Activated CD8-positive, alpha-beta T cell treated with anti-CD3 and anti-CD28 coated beads for 36 hours (primary cell): ENCODE data around the gene TNFRSF1A. TPM values are rescaled to one million over a fixed set of nuclear protein-coding genes. Genes with fewer than 3 reads are reported as not detected.
A peak's percentile ranks its signal among the peaks of the same experiment; 100 is the strongest.

Experiments
- ATAC-seq: fragments of 200-7000 bp; cut with Tn5 transposase; one replicate; pipeline ENCODE4 v1.10.0; 2021; ENCODE audit warnings: mild to moderate bottlenecking, moderate library complexity
- CTCF ChIA-PET: fragments of 350-600 bp; sonication (Branson Sonifier 250); formaldehyde crosslinking; loops from one replicate; lab custom pipeline; 2021; ENCODE audit warnings: antibody characterized with exemption; lab: Charles Lee
- POLR2A ChIA-PET: fragments of 350-600 bp; sonication (Branson Sonifier 250); formaldehyde crosslinking; loops from one replicate; lab custom pipeline; 2021; ENCODE audit warnings: antibody characterized with exemption; lab: Charles Lee
- DNase-seq: peaks from one replicate; pipeline ENCODE4 v3.0.0-alpha.2; 2020
- H3K27ac Mint-ChIP-seq: one replicate; pipeline ENCODE4 v1.8.0; 2021; ENCODE audit warnings: mild to moderate bottlenecking, mixed read lengths
- H3K27me3 Mint-ChIP-seq: one replicate; pipeline ENCODE4 v1.8.0; 2021; ENCODE audit warnings: mixed read lengths
- H3K36me3 Mint-ChIP-seq: one replicate; pipeline ENCODE4 v1.8.0; 2021; ENCODE audit warnings: low read depth, mixed read lengths
- H3K4me1 Mint-ChIP-seq: one replicate; pipeline ENCODE4 v1.8.0; 2021; ENCODE audit warnings: low read depth, mixed read lengths
- H3K4me3 Mint-ChIP-seq: one replicate; pipeline ENCODE4 v1.8.0; 2021; ENCODE audit warnings: mild to moderate bottlenecking, moderate library complexity, mixed read lengths
- H3K9me3 Mint-ChIP-seq: one replicate; pipeline ENCODE4 v1.8.0; 2021; ENCODE audit warnings: mixed read lengths
- CTCF ChIP-seq: fragments of 200-600 bp; IDR thresholded peaks from one replicate; pipeline ENCODE4 v1.8.0; 2022; ENCODE audit warnings: antibody characterized with exemption, mild to moderate bottlenecking
- intact Hi-C: fragments of 100-400 bp; cut with micrococcal nuclease; formaldehyde crosslinking; loops from one replicate; pipeline ENCODE4 v1.10.0; 2022
- total RNA-seq, 2 experiments: library from RNA; stranded (reverse); gene quantifications; one replicate each; pipeline ENCODE4 v1.2.3, GENCODE V29; 2021

TNFRSF1A gene
- total RNA-seq, 2 experiments from 2014 or later = 40.6 TPM

- H3K27me3 Mint-ChIP-seq = peaks cover 14% of the 10 kb centered on the region
Measured at GRCh38 chr12:6382371-6382770, 40.5 kb upstream of the TNFRSF1A start.

DNA sequence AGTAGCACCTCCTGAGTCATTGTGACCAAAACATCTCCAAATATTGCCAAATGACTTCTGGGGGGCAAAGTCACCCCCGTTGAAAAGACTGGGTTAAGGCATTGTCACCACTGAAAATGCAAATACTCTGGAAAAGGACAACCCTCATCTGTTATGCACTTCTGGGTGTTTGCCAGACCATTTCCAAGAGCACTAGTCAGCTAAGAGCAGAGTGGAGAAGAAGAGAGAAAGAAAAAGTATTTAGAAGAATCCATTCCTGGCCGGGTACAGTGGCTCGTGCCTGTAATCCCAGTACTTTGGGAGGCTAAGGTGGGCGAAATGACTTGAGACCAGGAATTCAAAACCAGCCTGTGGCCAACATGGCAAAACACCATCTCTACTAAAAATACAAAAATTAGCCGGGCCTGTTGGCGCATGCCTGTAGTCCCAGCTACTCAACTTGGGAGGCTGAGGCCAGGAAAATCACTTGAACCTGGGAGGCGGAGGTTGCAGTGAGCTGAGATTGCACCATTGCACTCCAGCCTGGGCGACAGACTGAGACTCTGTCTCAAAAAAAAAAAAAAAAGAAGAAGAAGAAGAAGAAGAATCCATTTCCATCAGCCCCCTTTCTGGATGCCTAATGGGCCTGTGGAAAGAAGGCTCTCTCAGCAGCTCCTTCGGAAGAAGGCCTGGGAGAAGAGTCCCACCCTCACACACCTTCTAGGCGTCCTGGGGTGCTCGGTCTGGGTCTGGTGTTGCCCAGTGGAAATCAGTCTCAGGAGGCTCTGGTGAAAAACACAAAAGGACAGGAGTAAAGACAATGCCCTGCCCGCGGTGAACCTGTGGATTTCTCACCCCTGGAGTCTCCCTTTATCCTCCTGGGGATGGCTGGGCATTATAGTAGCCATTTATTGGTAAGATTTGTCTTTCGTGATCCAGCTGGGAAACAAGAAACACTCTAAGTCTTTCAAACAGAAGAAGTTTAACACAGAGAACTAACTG, 38.6 kb upstream of the TNFRSF1A start:
- H3K4me1 Mint-ChIP-seq = peaks cover 23% of the 10 kb centered on the region
- no peak for TF ChIP-seq CTCF
- ChIA-PET POLR2A (interaction anchor here (0.6 to 1.2 kb wide), 2 partner anchors 80 to 1825 kb away, joined by 3 to 5 read pairs; no protein-coding TSS in a partner anchor), CTCF (interaction anchor here (0.8 kb wide), 1 partner anchor 24 kb away, joined by 3 read pairs; no protein-coding TSS in a partner anchor)
- DNase-seq = no peak
- no peak overlapping the region for H3K27ac Mint-ChIP-seq
- no peaks in the 10 kb centered on the region for H3K9me3 Mint-ChIP-seq
- no peaks in the 10 kb centered on the region for H3K36me3 Mint-ChIP-seq
- intact Hi-C loops = no loop called here
- ATAC-seq = no peak
- no peak overlapping the region for H3K4me3 Mint-ChIP-seq
- H3K27me3 Mint-ChIP-seq = peaks cover 14% of the 10 kb centered on the region

More at GRCh38 chr12:6382371-6382770, 40.5 kb upstream of the TNFRSF1A start:
- no peaks in the 10 kb centered on the region for H3K9me3 Mint-ChIP-seq
- H3K4me3 Mint-ChIP-seq = no peak overlapping the region
- H3K27ac Mint-ChIP-seq = no peak overlapping the region
- intact Hi-C loops = no loop called here
- ChIA-PET POLR2A (interaction anchor here (0.6 to 1.0 kb wide), 4 partner anchors 10 to 122 kb away, joined by 3 to 4 read pairs (median 4); partner anchors contain the start of gene VAMP1), CTCF (interaction anchor here (1.0 kb wide), 1 partner anchor 10 kb away, joined by 3 read pairs; no protein-coding TSS in a partner anchor)
- no peaks in the 10 kb centered on the region for H3K36me3 Mint-ChIP-seq
- H3K4me1 Mint-ChIP-seq = peaks cover 5% of the 10 kb centered on the region
- DNase-seq (no peak), ATAC-seq (no peak)
- TF ChIP-seq CTCF = no peak

GRCh38 chr12:6378709-6379472, 37.0 kb upstream of the TNFRSF1A start:
- Mint-ChIP-seq H3K4me1 (peaks cover 23% of the 10 kb centered on the region), H3K4me3 (no peak overlapping the region), H3K9me3 (no peaks in the 10 kb centered on the region), H3K27ac (no peak overlapping the region), H3K36me3 (no peaks in the 10 kb centered on the region), H3K27me3 (peaks cover 11% of the 10 kb centered on the region)
- TF ChIP-seq CTCF = no peak
- DNase-seq (no peak), ATAC-seq (no peak)
- POLR2A ChIA-PET = interaction anchor here (1.2 kb wide), 1 partner anchor 33 kb away, joined by 4 read pairs; no protein-coding TSS in a partner anchor
- CTCF ChIA-PET = interaction anchor here (1.0 kb wide), 1 partner anchor 11 kb away, joined by 3 read pairs; no protein-coding TSS in a partner anchor
- intact Hi-C loops = no loop called here

GRCh38 chr12:6377667-6377994, 35.8 kb upstream of the TNFRSF1A start:
- H3K27me3 Mint-ChIP-seq = peaks cover 5% of the 10 kb centered on the region
- H3K9me3 Mint-ChIP-seq = no peaks in the 10 kb centered on the region
- POLR2A ChIA-PET = interaction anchor here (0.6 kb wide), 1 partner anchor 13 kb away, joined by 3 read pairs; no protein-coding TSS in a partner anchor
- H3K4me1 Mint-ChIP-seq = peaks cover 27% of the 10 kb centered on the region
- intact Hi-C loops = no loop called here
- H3K36me3 Mint-ChIP-seq = no peaks in the 10 kb centered on the region
- ATAC-seq = no peak
- TF ChIP-seq CTCF = no peak
- H3K27ac Mint-ChIP-seq = no peak overlapping the region
- H3K4me3 Mint-ChIP-seq = peak overlapping the region; percentile 58
- CTCF ChIA-PET = interaction anchor here (1.0 to 1.2 kb wide), 2 partner anchors 10 to 51 kb away, joined by 3 to 4 read pairs; no protein-coding TSS in a partner anchor
- no peak for DNase-seq
